Loucy (cell line): Measurements from ENCODE around the gene TBX18.

Experiments used
- EZH2phosphoT487 ChIP-seq: fragments of 200-600 bp; IDR thresholded peaks from 2 replicates; pipeline ENCODE4 v1.6.1; 2018; ENCODE audit warnings: antibody characterized with exemption, mild to moderate bottlenecking, moderate library complexity, borderline replicate concordance
- TF ChIP-seq, protein P1 (sequence below): fragments of 200-600 bp; sonication (generic); conservative IDR thresholded peaks from 2 replicates; pipeline ENCODE4 v1.5.1; 2014; ENCODE audit warnings: mild to moderate bottlenecking, antibody characterized with exemption, low read length

DNA sequence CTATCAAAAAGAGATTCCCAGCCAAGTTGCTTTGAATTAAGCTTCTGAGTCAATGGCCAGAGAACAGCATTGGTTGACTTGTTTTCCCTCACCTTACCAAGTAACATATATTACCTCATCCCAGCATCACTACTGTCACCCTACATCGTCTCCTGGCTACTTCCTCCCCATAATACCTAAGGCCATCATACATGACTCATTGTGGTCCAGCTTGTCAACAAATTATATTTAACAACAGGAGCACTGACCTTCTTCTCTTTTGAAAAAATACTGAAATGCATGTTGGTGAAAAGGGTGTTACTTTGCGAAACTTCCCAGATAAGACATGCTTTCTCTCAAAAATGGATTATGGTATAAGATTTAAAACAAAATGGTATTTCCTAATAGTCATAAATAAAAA lies 106.9 kb downstream of the TBX18 start:
- TF ChIP-seq, protein P1, sequence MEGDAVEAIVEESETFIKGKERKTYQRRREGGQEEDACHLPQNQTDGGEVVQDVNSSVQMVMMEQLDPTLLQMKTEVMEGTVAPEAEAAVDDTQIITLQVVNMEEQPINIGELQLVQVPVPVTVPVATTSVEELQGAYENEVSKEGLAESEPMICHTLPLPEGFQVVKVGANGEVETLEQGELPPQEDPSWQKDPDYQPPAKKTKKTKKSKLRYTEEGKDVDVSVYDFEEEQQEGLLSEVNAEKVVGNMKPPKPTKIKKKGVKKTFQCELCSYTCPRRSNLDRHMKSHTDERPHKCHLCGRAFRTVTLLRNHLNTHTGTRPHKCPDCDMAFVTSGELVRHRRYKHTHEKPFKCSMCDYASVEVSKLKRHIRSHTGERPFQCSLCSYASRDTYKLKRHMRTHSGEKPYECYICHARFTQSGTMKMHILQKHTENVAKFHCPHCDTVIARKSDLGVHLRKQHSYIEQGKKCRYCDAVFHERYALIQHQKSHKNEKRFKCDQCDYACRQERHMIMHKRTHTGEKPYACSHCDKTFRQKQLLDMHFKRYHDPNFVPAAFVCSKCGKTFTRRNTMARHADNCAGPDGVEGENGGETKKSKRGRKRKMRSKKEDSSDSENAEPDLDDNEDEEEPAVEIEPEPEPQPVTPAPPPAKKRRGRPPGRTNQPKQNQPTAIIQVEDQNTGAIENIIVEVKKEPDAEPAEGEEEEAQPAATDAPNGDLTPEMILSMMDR, result no peak
- no peak for TF ChIP-seq EZH2phosphoT487
